HEK293 (cell line): Measurements from ENCODE around the gene NOX5.

ENCODE experiments used
- CTCF ChIA-PET: fragments of 350-600 bp; formaldehyde crosslinking; extraction: SDS; loops from one replicate; lab custom pipeline; 2021; ENCODE audit warnings: antibody characterized with exemption; lab: Yijun Ruan, JAX
- POLR2A ChIA-PET: fragments of 300-600 bp; formaldehyde crosslinking; extraction: SDS; loops from one replicate; lab custom pipeline; 2020; ENCODE audit warnings: antibody characterized with exemption, inconsistent platforms; lab: Yijun Ruan, JAX
- H3K27ac ChIP-seq: fragments of 200-500 bp; sonication (Bioruptor generic); 2 replicates; pipeline ENCODE4 v1.5.1; 2014; ENCODE audit warnings: low read depth, low read length, control low read depth, inconsistent platforms; ENCODE audit errors: extremely low read depth
- H3K36me3 ChIP-seq, 2 experiments: fragments of 200-500 bp in 1 of 2; sonication (Bioruptor generic) in 1 of 2; 1 replicate in 1 of 2; 2 replicates in 1 of 2; pipeline ENCODE4 v1.5.1; 2014 to 2017; ENCODE audit warnings: inconsistent platforms in 2 of 2, low read length in 2 of 2; ENCODE audit not compliant: control insufficient read depth in 2 of 2, insufficient read depth in 1 of 2
- H3K4me1 ChIP-seq: fragments of 200-500 bp; sonication (Bioruptor generic); 2 replicates; pipeline ENCODE4 v1.5.1; 2014; ENCODE audit warnings: mild to moderate bottlenecking, low read length, inconsistent platforms; ENCODE audit not compliant: control insufficient read depth, insufficient read depth
- H3K4me3 ChIP-seq: 2 replicates; pipeline ENCODE4 v1.5.1; 2011; ENCODE audit warnings: low read depth, mild to moderate bottlenecking, control low read depth, low read length, moderate library complexity
- H3K9me3 ChIP-seq: fragments of 200-500 bp; sonication (Bioruptor generic); 2 replicates; pipeline ENCODE4 v1.5.1; 2014; ENCODE audit warnings: low read depth, low read length, inconsistent platforms; ENCODE audit not compliant: control insufficient read depth, insufficient read depth
- PRDM1 ChIP-seq: fragments of 450-650 bp; formaldehyde crosslinking; IDR thresholded peaks from 2 replicates; pipeline ENCODE4; 2016; ENCODE audit warnings: missing biosample characterization, missing genetic modification characterization
- SALL2 ChIP-seq: fragments of 450-650 bp; formaldehyde crosslinking; IDR thresholded peaks from 2 replicates; pipeline ENCODE4 v1.5.0; 2017; ENCODE audit warnings: missing biosample characterization, mild to moderate bottlenecking, missing genetic modification characterization, borderline replicate concordance
- ZFP3 ChIP-seq: fragments of 450-650 bp; formaldehyde crosslinking; IDR thresholded peaks from 2 replicates; pipeline ENCODE4 v1.5.1; 2016; ENCODE audit warnings: low read depth, missing biosample characterization, missing genetic modification characterization
- ZIC2 ChIP-seq: fragments of 450-650 bp; formaldehyde crosslinking; IDR thresholded peaks from 2 replicates; pipeline ENCODE4 v1.5.1; 2016; ENCODE audit warnings: missing biosample characterization, missing genetic modification characterization
- ZNF112 ChIP-seq: fragments of 450-650 bp; formaldehyde crosslinking; IDR thresholded peaks from 2 replicates; pipeline ENCODE4 v1.5.0; 2017; ENCODE audit warnings: missing biosample characterization, missing genetic modification characterization
- ZNF223 ChIP-seq: fragments of 450-650 bp; formaldehyde crosslinking; IDR thresholded peaks from 2 replicates; pipeline ENCODE4 v1.5.1; 2016; ENCODE audit warnings: missing biosample characterization, missing genetic modification characterization
- ZNF335 ChIP-seq: fragments of 450-650 bp; formaldehyde crosslinking; conservative IDR thresholded peaks from 2 replicates; pipeline ENCODE4 v1.5.1; 2016; ENCODE audit warnings: missing biosample characterization, missing genetic modification characterization
- ZNF341 ChIP-seq: fragments of 450-650 bp; formaldehyde crosslinking; IDR thresholded peaks from 2 replicates; pipeline ENCODE4; 2016; ENCODE audit warnings: low read depth, missing biosample characterization, missing genetic modification characterization
- ZNF366 ChIP-seq: fragments of 450-650 bp; formaldehyde crosslinking; conservative IDR thresholded peaks from 2 replicates; pipeline ENCODE4 v1.5.1; 2016; ENCODE audit warnings: missing biosample characterization, missing genetic modification characterization
- ZNF530 ChIP-seq: fragments of 450-650 bp; formaldehyde crosslinking; IDR thresholded peaks from 2 replicates; pipeline ENCODE4 v1.5.1; 2016; ENCODE audit warnings: low read depth, missing biosample characterization, missing genetic modification characterization
- ZNF571 ChIP-seq: fragments of 450-650 bp; formaldehyde crosslinking; IDR thresholded peaks from 2 replicates; pipeline ENCODE4 v1.5.0; 2017; ENCODE audit warnings: missing biosample characterization, missing genetic modification characterization
- ZNF596 ChIP-seq: fragments of 450-650 bp; IDR thresholded peaks from 2 replicates; pipeline ENCODE4 v1.5.0; 2018; ENCODE audit warnings: missing biosample characterization, mild to moderate bottlenecking, missing genetic modification characterization, moderate library complexity
- TF ChIP-seq, protein P1 (sequence below): fragments of 450-650 bp; formaldehyde crosslinking; IDR thresholded peaks from 2 replicates; pipeline ENCODE4 v1.5.1; 2016; ENCODE audit warnings: missing biosample characterization, missing genetic modification characterization
- TF ChIP-seq, protein P2 (sequence below): fragments of 450-650 bp; formaldehyde crosslinking; IDR thresholded peaks from 2 replicates; pipeline ENCODE4 v1.5.1; 2016; ENCODE audit warnings: missing biosample characterization, missing genetic modification characterization
- TF ChIP-seq, protein P3 (sequence below): fragments of 450-650 bp; formaldehyde crosslinking; IDR thresholded peaks from 2 replicates; pipeline ENCODE4 v1.5.1; 2016; ENCODE audit warnings: missing biosample characterization, missing genetic modification characterization
- TF ChIP-seq, protein P4 (sequence below): fragments of 450-650 bp; formaldehyde crosslinking; IDR thresholded peaks from 2 replicates; pipeline ENCODE4 v1.5.1; 2017; ENCODE audit warnings: missing biosample characterization, missing genetic modification characterization
- TF ChIP-seq, protein P5 (sequence below): fragments of 450-650 bp; formaldehyde crosslinking; IDR thresholded peaks from 2 replicates; pipeline ENCODE4 v1.5.1; 2017; ENCODE audit warnings: missing biosample characterization, missing genetic modification characterization
- TF ChIP-seq, protein P6 (sequence below): fragments of 450-650 bp; IDR thresholded peaks from 2 replicates; pipeline ENCODE4 v1.5.1; 2018; ENCODE audit warnings: missing biosample characterization, mild to moderate bottlenecking, missing genetic modification characterization

Gene NOX5

DNA sequence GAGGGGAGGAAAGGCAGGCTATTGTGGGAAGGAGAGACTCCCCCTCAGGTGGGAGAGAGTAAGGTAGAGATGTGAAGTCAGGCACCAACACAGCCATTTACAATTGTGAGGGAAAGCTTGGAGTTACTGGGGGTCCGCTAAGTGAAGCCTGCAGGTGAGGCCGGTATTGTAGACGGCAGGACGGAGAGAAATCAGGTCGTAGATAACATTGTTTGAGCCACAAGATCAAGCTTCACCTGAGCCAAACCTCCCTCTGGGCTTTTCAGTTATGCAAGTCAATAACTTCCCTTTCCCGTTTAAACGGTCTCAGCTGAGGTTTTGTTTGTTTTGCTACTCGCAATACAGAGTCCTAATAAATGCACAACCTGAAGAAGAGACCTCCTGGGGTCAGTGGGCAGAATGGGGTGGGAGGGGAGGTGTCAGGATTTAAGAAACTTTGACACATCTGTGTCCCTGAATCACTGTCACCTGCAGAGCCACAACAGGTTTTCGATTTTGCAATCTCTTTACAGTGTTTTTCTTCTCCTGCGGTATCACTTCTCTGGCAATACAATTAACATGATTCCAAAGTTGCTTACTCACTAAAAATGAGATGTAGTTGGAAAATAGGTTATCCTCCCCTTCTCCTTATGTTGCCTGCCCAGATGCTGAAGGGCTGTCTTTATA is 73.9 kb downstream of the NOX5 start (continued):
- TF ChIP-seq ZNF112 (no peak), SALL2 (no peak), ZNF341 (tag by site-specific recombination) (peak; percentile 76), ZNF596 (no peak), ZFP3 (tag by site-specific recombination) (no peak), ZNF571 (no peak)
- TF ChIP-seq, protein P1, sequence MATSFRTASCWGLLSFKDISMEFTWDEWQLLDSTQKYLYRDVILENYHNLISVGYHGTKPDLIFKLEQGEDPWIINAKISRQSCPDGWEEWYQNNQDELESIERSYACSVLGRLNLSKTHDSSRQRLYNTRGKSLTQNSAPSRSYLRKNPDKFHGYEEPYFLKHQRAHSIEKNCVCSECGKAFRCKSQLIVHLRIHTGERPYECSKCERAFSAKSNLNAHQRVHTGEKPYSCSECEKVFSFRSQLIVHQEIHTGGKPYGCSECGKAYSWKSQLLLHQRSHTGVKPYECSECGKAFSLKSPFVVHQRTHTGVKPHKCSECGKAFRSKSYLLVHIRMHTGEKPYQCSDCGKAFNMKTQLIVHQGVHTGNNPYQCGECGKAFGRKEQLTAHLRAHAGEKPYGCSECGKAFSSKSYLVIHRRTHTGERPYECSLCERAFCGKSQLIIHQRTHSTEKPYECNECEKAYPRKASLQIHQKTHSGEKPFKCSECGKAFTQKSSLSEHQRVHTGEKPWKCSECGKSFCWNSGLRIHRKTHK (tag by site-specific recombination) = no peak

DNA sequence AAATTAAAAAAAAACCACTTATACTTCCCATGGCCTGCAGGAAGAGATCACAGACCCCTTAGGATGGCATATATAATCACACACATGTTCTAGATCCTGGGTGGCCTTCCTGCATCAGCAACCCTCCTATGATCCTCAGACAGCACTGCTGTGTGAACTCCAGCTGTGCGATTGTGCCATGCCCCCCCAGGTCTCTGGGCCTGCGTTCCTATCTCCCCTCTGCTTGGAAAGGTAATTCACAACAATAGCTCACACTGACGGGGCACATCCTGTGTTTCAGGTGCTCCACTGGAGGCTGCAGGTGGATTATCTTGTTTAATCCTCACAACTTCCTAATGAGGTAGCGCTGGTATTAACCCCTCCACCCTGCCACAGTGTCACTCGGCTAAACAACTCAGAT is 74.8 kb downstream of the NOX5 start:
- POLR2A ChIA-PET = no interaction called here
- CTCF ChIA-PET = interaction anchor here (0.6 kb wide), 1 partner anchor 592 kb away, joined by 3 read pairs; no protein-coding TSS in a partner anchor
- TF ChIP-seq ZIC2 (tag by site-specific recombination) (peak; percentile 20; the same call in 1 of the 2 replicates), ZNF335 (tag by site-specific recombination) (no peak), ZNF223 (peak; percentile 24; the same call in 1 of the 2 replicates)
- H3K4me1 ChIP-seq = peaks cover 30% of the 10 kb centered on the region
- H3K9me3 ChIP-seq = no peaks in the 10 kb centered on the region
- no peaks in the 10 kb centered on the region for H3K36me3 ChIP-seq
- no peak overlapping the region for H3K27ac ChIP-seq
- H3K4me3 ChIP-seq = no peak overlapping the region

DNA sequence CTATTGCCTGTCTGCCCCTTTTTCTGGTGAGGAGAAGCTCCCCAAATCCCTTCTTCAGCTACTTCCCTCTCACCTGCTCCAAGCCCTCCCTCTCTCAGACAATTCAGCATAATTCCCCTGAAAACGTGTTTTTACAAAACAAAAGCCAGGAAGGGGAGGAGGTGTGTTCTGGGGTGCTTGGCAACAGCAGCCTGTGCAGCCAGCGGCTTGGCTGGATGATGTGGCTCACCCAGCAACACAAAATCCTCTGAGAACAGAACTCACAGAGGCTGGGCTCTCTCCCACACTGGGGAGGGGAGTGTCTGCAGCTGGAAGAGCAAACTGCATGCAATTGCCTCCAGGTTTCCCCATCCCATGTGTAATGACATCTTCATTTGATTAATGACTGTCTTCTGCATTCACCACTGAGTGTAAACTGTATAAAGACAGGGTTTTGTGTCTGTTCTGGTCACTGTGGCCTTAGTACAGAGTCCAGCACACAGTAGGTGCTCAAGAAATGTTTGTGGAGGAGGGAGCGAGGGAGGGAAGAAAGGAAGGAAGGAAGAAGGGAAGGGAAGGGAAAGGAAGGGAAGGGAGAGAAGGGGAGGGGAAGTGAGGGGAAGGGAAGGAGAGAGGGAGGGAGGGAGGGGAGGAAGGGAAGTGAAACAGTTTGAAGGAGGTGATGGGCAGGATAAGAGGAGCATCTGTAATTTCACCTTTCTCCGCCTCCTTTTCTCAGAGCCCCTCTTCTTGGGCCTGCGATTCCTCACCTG is 75.9 kb downstream of the NOX5 start:
- Histone ChIP-seq H3K9me3 (no peaks in the 10 kb centered on the region), H3K4me3 (no peak overlapping the region), H3K27ac (no peak overlapping the region), H3K36me3 (no peaks in the 10 kb centered on the region), H3K4me1 (peaks cover 28% of the 10 kb centered on the region)
- CTCF ChIA-PET = interaction anchor here (0.6 kb wide), 1 partner anchor 307 kb away, joined by 3 read pairs; no protein-coding TSS in a partner anchor
- POLR2A ChIA-PET = interaction anchor here (0.7 to 1.5 kb wide), 2 partner anchors 16 to 70 kb away, joined by 3 to 4 read pairs; partner anchors contain the start of gene GLCE
- TF ChIP-seq, protein P2, sequence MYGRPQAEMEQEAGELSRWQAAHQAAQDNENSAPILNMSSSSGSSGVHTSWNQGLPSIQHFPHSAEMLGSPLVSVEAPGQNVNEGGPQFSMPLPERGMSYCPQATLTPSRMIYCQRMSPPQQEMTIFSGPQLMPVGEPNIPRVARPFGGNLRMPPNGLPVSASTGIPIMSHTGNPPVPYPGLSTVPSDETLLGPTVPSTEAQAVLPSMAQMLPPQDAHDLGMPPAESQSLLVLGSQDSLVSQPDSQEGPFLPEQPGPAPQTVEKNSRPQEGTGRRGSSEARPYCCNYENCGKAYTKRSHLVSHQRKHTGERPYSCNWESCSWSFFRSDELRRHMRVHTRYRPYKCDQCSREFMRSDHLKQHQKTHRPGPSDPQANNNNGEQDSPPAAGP (tag by site-specific recombination) = peak; percentile 67
- TF ChIP-seq, protein P3, sequence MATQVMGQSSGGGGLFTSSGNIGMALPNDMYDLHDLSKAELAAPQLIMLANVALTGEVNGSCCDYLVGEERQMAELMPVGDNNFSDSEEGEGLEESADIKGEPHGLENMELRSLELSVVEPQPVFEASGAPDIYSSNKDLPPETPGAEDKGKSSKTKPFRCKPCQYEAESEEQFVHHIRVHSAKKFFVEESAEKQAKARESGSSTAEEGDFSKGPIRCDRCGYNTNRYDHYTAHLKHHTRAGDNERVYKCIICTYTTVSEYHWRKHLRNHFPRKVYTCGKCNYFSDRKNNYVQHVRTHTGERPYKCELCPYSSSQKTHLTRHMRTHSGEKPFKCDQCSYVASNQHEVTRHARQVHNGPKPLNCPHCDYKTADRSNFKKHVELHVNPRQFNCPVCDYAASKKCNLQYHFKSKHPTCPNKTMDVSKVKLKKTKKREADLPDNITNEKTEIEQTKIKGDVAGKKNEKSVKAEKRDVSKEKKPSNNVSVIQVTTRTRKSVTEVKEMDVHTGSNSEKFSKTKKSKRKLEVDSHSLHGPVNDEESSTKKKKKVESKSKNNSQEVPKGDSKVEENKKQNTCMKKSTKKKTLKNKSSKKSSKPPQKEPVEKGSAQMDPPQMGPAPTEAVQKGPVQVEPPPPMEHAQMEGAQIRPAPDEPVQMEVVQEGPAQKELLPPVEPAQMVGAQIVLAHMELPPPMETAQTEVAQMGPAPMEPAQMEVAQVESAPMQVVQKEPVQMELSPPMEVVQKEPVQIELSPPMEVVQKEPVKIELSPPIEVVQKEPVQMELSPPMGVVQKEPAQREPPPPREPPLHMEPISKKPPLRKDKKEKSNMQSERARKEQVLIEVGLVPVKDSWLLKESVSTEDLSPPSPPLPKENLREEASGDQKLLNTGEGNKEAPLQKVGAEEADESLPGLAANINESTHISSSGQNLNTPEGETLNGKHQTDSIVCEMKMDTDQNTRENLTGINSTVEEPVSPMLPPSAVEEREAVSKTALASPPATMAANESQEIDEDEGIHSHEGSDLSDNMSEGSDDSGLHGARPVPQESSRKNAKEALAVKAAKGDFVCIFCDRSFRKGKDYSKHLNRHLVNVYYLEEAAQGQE = no peak
- TF ChIP-seq, protein P4, sequence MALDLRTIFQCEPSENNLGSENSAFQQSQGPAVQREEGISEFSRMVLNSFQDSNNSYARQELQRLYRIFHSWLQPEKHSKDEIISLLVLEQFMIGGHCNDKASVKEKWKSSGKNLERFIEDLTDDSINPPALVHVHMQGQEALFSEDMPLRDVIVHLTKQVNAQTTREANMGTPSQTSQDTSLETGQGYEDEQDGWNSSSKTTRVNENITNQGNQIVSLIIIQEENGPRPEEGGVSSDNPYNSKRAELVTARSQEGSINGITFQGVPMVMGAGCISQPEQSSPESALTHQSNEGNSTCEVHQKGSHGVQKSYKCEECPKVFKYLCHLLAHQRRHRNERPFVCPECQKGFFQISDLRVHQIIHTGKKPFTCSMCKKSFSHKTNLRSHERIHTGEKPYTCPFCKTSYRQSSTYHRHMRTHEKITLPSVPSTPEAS (tag by site-specific recombination) = no peak
- TF ChIP-seq PRDM1 (peak; percentile 80), ZNF341 (tag by site-specific recombination) (peak; percentile 92), ZNF366 (tag by site-specific recombination) (peak; percentile 62), ZNF530 (tag by site-specific recombination) (no peak), SALL2 (no peak)
- TF ChIP-seq, protein P5, sequence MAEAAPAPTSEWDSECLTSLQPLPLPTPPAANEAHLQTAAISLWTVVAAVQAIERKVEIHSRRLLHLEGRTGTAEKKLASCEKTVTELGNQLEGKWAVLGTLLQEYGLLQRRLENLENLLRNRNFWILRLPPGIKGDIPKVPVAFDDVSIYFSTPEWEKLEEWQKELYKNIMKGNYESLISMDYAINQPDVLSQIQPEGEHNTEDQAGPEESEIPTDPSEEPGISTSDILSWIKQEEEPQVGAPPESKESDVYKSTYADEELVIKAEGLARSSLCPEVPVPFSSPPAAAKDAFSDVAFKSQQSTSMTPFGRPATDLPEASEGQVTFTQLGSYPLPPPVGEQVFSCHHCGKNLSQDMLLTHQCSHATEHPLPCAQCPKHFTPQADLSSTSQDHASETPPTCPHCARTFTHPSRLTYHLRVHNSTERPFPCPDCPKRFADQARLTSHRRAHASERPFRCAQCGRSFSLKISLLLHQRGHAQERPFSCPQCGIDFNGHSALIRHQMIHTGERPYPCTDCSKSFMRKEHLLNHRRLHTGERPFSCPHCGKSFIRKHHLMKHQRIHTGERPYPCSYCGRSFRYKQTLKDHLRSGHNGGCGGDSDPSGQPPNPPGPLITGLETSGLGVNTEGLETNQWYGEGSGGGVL (tag by site-specific recombination) = peak; percentile 48
- TF ChIP-seq, protein P6, sequence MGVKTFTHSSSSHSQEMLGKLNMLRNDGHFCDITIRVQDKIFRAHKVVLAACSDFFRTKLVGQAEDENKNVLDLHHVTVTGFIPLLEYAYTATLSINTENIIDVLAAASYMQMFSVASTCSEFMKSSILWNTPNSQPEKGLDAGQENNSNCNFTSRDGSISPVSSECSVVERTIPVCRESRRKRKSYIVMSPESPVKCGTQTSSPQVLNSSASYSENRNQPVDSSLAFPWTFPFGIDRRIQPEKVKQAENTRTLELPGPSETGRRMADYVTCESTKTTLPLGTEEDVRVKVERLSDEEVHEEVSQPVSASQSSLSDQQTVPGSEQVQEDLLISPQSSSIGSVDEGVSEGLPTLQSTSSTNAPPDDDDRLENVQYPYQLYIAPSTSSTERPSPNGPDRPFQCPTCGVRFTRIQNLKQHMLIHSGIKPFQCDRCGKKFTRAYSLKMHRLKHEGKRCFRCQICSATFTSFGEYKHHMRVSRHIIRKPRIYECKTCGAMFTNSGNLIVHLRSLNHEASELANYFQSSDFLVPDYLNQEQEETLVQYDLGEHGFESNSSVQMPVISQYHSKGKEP (tag by site-specific recombination) = 0 out of 2 replicates have a peak, but pooled peaks have one; percentile 47
